Osteoblast (primary cell): ENCODE measurements around the gene ASB3. TPM values are rescaled to one million over a fixed set of nuclear protein-coding genes. Genes with fewer than 3 reads are reported as not detected.

Source experiments
- DNase-seq: peaks from one replicate; pipeline ENCODE4 v3.0.0; 2011; ENCODE audit warnings: low spot score, mixed read lengths; ENCODE audit not compliant: insufficient read length; ENCODE audit errors: missing footprints
- H2AFZ ChIP-seq: 2 replicates; pipeline ENCODE4 v1.6.0; 2011; ENCODE audit warnings: mild to moderate bottlenecking, low read length
- H3K27ac ChIP-seq: 2 replicates; pipeline ENCODE4 v1.5.1; 2011; ENCODE audit warnings: mild to moderate bottlenecking, low read depth, low read length, moderate library complexity
- H3K27me3 ChIP-seq: 2 replicates; pipeline ENCODE4 v1.6.0; 2012; ENCODE audit warnings: mild to moderate bottlenecking, control low read depth, inconsistent platforms, low read length, moderate library complexity; ENCODE audit not compliant: insufficient read depth
- H3K36me3 ChIP-seq: 2 replicates; pipeline ENCODE4 v1.5.1; 2011; ENCODE audit warnings: mild to moderate bottlenecking, low read length, control low read depth, moderate library complexity; ENCODE audit not compliant: insufficient read depth
- H3K4me1 ChIP-seq: 2 replicates; pipeline ENCODE4 v1.5.1; 2011; ENCODE audit warnings: mild to moderate bottlenecking, low read length, control low read depth, moderate library complexity; ENCODE audit not compliant: insufficient read depth
- H3K4me2 ChIP-seq: 2 replicates; pipeline ENCODE4 v1.6.0; 2011; ENCODE audit warnings: mild to moderate bottlenecking, low read length; ENCODE audit not compliant: insufficient read depth
- H3K4me3 ChIP-seq: fragments of 200-600 bp; sonication (generic); 3 replicates; pipeline ENCODE4 v1.5.1; 2012; ENCODE audit warnings: mild to moderate bottlenecking, low read length, inconsistent platforms; ENCODE audit not compliant: insufficient read depth
- H3K79me2 ChIP-seq: 2 replicates; pipeline ENCODE4 v1.6.0; 2012; ENCODE audit warnings: mild to moderate bottlenecking, low read length, control low read depth, inconsistent platforms; ENCODE audit not compliant: insufficient read depth
- H3K9me3 ChIP-seq: 2 replicates; pipeline ENCODE4 v1.5.1; 2011; ENCODE audit warnings: low read depth, low read length, control low read depth
- H4K20me1 ChIP-seq: 2 replicates; pipeline ENCODE4 v1.6.0; 2012; ENCODE audit warnings: mild to moderate bottlenecking, low read length, control low read depth; ENCODE audit not compliant: insufficient read depth
- CTCF ChIP-seq: IDR thresholded peaks from 2 replicates; pipeline ENCODE4 v1.5.1; 2011; ENCODE audit warnings: mild to moderate bottlenecking, low read depth, low read length, moderate library complexity; ENCODE audit errors: extremely low read depth
- total RNA-seq: library from RNA; depleted of rRNA; stranded (reverse); fragments of >200 nt; gene quantifications from 2 replicates; pipeline ENCODE4 v1.2.3, GENCODE V29; 2012

Gene ASB3
- total RNA-seq, 1 donor, result 21.4 TPM

- no peaks in the 10 kb centered on the region for H3K9me3 ChIP-seq
- H2AFZ ChIP-seq, result no peak overlapping the region
These were observed 157.8 kb downstream of the ASB3 start for GRCh38 chr2:53629001-53629400.

DNA sequence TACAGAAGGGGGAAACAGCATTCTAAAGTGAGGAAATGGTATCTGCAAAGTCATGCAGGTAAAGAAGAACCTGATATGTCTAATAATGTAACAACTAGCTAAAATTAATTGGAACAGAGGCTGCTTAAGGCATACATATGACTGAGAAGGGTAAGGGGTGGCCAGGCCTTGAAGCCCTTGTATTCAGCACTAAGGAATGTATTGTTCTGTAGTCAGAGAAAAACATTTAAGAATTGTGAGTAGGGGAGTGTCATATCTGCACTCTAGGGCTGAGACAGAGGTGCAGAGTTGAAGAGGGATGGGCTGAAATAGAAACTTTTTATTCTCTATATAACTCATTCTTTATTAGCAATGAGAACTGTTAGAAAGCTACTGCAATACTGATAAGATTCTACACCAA, 164.6 kb downstream of the ASB3 start:
- H3K36me3 ChIP-seq, result no peaks in the 10 kb centered on the region
- H3K9me3 ChIP-seq, result no peaks in the 10 kb centered on the region
- no peaks in the 10 kb centered on the region for H3K4me1 ChIP-seq
- H3K4me3 ChIP-seq, result no peak overlapping the region
- no peak for DNase-seq
- H4K20me1 ChIP-seq, result no peaks in the 10 kb centered on the region
- H2AFZ ChIP-seq, result no peak overlapping the region
- H3K79me2 ChIP-seq, result no peaks in the 10 kb centered on the region
- H3K27me3 ChIP-seq, result no peaks in the 10 kb centered on the region
- H3K27ac ChIP-seq, result no peak overlapping the region
- no peak overlapping the region for H3K4me2 ChIP-seq
- TF ChIP-seq CTCF, result no peak

More at GRCh38 chr2:53629001-53629400, 157.8 kb downstream of the ASB3 start:
- no peak overlapping the region for H3K4me3 ChIP-seq
- no peak for DNase-seq
- H3K4me1 ChIP-seq, result peaks cover 12% of the 10 kb centered on the region
- H3K36me3 ChIP-seq, result no peaks in the 10 kb centered on the region
- no peaks in the 10 kb centered on the region for H3K79me2 ChIP-seq
- no peaks in the 10 kb centered on the region for H3K27me3 ChIP-seq
- H4K20me1 ChIP-seq, result no peaks in the 10 kb centered on the region
- no peak overlapping the region for H3K4me2 ChIP-seq
- TF ChIP-seq CTCF, result no peak
- no peak overlapping the region for H3K27ac ChIP-seq

DNA sequence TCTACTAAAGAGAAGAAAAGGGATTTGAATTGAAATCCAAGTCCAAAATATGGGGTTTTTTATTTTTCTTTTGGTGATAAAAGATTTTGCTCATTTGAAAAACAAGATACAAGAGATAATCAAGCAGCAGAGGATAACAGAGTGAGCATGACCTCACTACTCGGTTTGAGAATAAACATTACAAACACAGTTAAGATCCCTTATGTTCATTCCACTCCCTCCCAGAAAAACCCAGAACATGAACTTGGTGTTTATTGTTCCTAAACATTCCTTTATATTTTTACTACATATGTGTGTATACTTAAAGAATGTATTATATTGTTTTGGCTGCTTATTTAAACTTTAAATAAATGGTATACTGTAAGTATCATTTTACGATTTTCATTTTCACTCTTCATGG, 165.8 kb downstream of the ASB3 start:
- no peaks in the 10 kb centered on the region for H3K79me2 ChIP-seq
- no peak overlapping the region for H3K4me2 ChIP-seq
- no peak for DNase-seq
- no peak overlapping the region for H3K27ac ChIP-seq
- H4K20me1 ChIP-seq, result no peaks in the 10 kb centered on the region
- H3K4me1 ChIP-seq, result no peaks in the 10 kb centered on the region
- H3K4me3 ChIP-seq, result no peak overlapping the region
- H2AFZ ChIP-seq, result no peak overlapping the region
- no peaks in the 10 kb centered on the region for H3K27me3 ChIP-seq
- H3K36me3 ChIP-seq, result no peaks in the 10 kb centered on the region
- H3K9me3 ChIP-seq, result no peaks in the 10 kb centered on the region
- TF ChIP-seq CTCF, result no peak

Other genes with a start within 250 kb of the ASB3 start
- gene CHAC2, start 19.1 kb downstream of the ASB3 start, total RNA-seq, result 2.7 and 3.3 TPM in 2 replicates
- 95.2 and 114 TPM in 2 replicates for gene ERLEC1, start 91 bp upstream of the ASB3 start, total RNA-seq
- 1.8 and 2.2 TPM in 2 replicates for gene GPR75, start 73.0 kb upstream of the ASB3 start, total RNA-seq
- 58.0 and 61.9 TPM in 2 replicates for gene PSME4, start 184.0 kb upstream of the ASB3 start, total RNA-seq